Ovary (tissue), 3 donors: ENCODE results near the gene CDK19.

Source experiments
- CTCF ChIP-seq, 3 donors: fragments of 450-650 bp in 2 of 3; fragments of 200-600 bp in 1 of 3; IDR thresholded peaks; one replicate each; pipeline versions ENCODE4 v1.5.1 to v1.8.0; 2016 to 2022; ENCODE audit warnings: antibody characterized with exemption in 3 of 3, mild to moderate bottlenecking in 1 of 3
- EP300 ChIP-seq: sonication (generic); formaldehyde crosslinking; IDR thresholded peaks from one replicate; pipeline ENCODE4 v1.6.1; 2017; ENCODE audit warnings: antibody characterized with exemption
- POLR2A ChIP-seq: fragments of 450-650 bp; IDR thresholded peaks from one replicate; pipeline ENCODE4 v1.6.1; 2017; ENCODE audit warnings: antibody characterized with exemption, mild to moderate bottlenecking, moderate library complexity
- donor health status: DM: no; HTN: no; CAD: no.

GRCh38 chr6:110636781-110637180 is 178.5 kb downstream of the CDK19 start:
- no peak for TF ChIP-seq POLR2A
- no peak for TF ChIP-seq CTCF (IDR thresholded peaks at IDR 0.05)
- no peak for TF ChIP-seq EP300
